ENCODE data around the gene PRKCSH.
"Not testable (repeated sequence)": the region's sequence is repeated elsewhere in the genome, so short reads cannot be mapped to it uniquely, and the experiment has no call there.

PRKCSH gene, protein sequence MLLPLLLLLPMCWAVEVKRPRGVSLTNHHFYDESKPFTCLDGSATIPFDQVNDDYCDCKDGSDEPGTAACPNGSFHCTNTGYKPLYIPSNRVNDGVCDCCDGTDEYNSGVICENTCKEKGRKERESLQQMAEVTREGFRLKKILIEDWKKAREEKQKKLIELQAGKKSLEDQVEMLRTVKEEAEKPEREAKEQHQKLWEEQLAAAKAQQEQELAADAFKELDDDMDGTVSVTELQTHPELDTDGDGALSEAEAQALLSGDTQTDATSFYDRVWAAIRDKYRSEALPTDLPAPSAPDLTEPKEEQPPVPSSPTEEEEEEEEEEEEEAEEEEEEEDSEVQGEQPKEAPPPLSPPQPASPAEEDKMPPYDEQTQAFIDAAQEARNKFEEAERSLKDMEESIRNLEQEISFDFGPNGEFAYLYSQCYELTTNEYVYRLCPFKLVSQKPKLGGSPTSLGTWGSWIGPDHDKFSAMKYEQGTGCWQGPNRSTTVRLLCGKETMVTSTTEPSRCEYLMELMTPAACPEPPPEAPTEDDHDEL

DNA sequence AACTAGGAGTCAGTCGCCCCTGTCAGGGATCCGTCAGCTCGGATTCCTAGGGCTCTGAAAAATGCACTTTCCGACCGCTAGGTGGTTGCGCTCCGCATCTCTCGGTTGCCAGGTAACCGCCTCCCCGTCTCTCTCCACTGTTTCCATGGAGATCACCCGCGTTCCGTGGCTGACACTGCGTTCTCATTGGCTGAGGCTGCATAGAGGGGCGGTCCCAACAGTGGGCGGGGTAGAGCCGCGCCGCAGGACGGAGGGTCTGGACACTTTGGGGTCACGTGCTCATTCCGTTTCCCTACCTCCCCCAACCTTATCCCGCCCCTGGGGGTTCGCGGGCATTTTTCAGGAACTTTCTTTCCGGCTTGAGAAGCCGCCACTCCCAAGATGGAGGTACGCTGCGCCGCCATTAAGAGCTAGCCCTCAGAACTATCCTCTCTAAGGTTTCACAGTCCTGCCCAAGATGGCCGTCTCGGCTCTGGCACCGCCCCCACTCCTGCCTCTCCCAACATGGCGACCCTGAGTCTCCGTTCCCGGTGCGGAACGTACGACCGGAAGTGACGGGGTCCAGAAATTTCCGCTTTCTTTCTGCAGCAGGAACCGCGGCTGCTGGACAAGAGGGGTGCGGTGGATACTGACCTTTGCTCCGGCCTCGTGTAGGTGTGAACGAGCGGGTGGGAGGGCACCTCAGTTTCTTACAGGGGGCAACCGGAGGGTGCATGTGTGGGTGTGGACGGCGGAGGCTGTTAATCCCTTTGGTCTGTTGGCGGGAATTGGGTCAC lies at the start of gene PRKCSH, which contains the start of gene ODAD3:
Gene PRKCSH, plus strand, starts transcription at position 579 of the 776 bp plus-strand sequence. CDS start 483 bp downstream, outside the sequence.
Gene ODAD3, minus strand, starts transcription at position 65 of the 776 bp plus-strand sequence. CDS start 105 bp downstream, outside the sequence.
- in situ Hi-C loops (cut with MboI; ENCODE audit: low sequenced_read_pairs): no loop called here

DNA sequence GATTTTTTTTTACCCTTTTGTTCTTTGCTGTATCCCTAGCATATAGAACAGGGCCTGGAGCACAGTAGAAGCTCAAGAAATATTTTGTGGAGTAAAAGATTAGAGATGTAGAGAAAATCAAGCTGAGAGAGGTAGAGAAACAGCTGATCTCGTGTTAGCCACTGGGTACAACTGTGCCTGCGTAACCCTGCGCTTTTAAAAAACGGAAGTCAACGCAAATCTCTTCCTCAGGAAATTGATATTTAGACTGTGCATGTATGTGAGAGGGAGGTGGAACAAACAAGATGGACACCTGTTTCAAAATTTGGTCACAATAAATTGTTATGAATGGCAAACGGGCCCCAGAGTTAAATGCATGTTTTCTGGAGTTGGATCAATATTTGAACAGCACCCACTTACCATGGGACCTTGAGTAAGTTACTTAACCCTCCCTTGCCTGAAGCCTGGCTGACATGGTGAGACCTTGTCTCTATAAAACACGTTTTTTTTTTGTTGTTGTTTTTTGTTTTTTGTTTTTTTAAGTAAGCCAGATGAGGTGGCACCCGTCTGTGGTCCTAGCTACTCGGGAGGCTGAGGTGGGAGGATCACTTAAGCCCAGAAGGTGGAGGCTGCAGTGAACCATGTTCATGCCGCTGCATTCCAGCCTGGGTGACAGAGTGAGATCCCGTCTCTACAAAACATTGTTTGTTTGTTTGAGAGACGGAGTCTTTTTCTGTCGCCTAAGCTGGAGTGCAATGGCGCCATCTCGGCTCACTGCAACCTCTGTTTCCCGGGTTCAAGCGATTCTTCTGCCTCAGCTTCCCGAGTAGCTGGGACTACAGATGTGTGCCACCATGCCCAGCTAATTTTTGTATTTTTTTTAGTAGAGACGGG lies 48.0 kb upstream of the PRKCSH start:
- in situ Hi-C loops (cut with MboI; ENCODE audit: low sequenced_read_pairs): no loop called here

DNA sequence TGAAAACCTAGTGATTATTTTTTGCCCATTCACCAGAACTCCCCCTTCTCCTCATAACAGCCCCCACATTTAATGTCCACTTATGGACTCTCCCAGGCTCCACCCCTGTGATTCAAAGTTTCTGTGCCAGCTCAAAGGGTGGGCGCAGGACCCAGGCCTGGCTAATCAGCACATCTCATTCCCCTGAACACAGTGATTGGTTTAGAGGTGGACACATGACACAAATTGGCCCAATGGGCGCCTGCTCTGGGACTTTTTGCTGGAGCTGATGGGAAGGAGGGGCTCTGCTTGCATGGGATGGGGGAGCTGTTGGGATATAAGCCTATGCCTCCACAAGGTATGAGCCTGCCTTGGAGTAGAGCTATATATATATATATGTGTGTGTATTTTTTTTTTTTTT lies 45.1 kb upstream of the PRKCSH start:
- in situ Hi-C loops (cut with MboI; ENCODE audit: low sequenced_read_pairs): no loop called here

DNA sequence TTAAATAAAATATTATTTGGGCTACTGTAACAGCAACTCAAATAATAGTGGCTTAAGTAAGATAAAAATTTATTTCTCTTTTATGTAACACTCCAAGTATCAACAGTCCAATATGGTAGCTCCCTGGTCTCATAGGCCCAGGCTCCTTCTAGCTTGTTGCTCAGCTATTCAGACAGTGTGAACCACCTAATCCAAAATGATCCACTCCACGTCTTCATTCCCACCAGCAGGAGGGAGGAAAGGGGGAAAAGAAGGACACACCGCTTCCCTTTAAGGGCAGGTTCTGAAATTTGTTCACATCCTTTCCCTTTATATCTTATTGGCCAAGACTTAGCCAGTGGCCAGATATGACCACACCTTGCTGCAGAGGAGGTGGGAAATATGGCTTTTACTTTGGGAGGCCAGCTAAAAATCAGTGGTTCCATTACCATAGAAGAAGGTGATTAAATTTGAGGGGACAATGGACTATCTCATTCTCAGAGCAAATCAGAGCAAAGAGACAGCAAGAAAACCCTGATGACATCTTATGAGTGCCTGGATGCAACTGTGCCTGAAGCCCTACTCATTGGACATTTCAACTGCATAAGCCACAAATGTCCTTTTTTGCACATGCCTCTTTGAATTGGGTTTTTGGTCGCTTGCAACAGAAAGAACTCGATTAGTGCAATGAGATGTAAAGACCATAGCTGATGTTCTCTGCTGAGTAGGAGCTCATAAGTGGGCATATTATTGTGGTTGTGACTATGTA lies 44.3 kb upstream of the PRKCSH start:
- in situ Hi-C loops (cut with MboI; ENCODE audit: low sequenced_read_pairs): no loop called here

DNA sequence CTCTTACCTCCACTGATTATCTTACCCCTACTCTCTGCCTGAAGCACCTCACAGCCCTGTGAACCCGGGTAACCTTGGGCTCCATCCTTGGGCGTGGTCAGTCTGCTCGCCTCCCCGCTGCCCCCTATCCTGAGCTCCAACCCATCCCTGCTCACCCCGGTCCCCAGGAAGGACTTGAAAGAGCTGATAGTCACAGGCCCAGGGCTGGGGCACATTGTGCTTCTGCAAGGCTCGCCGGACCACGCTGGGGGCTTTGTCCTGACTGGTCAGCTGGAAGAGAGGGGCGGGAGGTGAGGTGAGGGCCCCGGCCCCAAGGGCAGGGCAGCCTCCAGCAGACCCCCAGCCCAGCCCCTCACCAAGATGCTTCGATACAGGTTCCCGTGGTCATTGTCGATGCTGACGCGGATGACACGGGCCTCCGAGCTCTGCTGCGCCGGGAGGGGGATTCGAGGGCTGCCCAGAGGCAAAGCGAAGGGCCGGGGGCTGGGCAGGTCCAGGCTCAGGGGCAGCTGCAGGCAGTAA lies 38.3 kb upstream of the PRKCSH start:
- in situ Hi-C loops (cut with MboI; ENCODE audit: low sequenced_read_pairs): no loop called here

DNA sequence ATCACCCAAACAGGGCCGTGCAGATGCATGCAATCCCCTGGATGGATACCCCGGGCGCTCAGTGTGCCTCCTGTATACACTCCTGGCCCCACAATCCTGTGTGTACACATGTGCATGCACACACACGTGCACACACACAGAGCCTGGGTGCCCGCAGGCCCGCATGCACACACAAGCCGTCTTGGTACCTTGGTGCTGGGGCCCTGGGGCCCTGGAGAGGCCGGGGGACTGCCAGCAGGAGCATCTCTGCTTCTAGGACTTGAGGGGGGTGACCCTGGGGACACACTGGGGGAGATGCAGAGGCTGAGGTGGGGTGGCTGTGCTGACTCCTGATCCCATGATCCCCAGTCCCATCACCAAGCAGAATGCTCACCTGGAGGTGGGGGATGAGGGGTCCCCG lies 35.8 kb upstream of the PRKCSH start:
- in situ Hi-C loops (cut with MboI; ENCODE audit: low sequenced_read_pairs): no loop called here

DNA sequence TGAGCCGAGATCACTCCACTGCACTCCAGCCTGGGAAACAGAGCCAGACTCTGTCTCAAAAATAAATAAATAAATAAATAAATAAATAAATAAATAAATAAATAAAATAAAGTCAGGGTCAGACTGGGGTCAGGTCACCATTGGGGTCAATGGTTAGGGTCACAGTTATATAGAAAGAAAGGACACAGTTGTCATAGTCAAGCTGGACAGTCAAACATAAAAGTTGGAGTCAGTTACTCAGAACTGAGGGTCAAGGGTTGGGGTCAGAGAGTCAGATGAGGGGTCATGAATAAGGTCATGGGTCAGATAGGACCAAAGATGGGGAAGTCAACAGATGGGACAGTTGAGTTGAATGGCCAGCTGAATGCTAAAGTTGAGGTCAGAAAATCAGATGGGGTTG lies 34.6 kb upstream of the PRKCSH start:
- in situ Hi-C loops (cut with MboI; ENCODE audit: low sequenced_read_pairs): no loop called here

DNA sequence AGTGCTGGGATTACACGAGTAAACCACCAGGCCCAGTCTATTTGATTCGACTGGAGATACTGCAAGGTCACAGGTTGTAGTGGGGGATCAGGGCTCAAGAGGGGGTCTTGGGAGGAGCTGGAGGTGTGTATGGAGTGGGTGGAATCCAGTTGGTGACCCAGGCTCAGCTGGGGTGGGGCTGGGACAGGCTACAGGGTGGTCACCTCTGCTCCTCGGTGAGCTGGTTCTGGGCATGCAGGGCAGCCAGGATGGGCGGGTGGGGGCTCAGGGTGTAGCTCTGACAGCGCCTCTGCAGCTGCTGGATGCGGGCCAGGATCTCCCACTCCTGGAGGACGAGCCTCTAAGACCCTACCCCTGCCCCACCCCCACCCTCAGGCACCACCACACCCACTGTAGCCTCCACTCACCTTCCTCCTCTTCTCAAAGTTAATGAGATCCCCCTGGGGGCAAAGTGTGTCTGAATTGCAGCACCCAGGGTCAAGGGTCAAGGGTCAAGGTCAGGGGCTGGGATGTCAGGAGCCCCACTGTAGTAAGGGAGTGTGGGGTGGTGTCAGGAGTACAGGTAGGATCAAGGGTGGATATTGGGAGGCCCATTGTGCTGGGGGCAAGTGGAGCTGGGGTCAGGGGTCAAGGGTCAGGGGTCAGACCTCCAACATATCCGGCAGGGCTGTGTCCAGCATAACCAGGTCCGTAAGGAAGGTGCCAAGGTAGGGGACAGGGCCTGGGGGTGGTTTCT lies 33.5 kb upstream of the PRKCSH start:
- in situ Hi-C loops (cut with MboI; ENCODE audit: low sequenced_read_pairs): no loop called here

DNA sequence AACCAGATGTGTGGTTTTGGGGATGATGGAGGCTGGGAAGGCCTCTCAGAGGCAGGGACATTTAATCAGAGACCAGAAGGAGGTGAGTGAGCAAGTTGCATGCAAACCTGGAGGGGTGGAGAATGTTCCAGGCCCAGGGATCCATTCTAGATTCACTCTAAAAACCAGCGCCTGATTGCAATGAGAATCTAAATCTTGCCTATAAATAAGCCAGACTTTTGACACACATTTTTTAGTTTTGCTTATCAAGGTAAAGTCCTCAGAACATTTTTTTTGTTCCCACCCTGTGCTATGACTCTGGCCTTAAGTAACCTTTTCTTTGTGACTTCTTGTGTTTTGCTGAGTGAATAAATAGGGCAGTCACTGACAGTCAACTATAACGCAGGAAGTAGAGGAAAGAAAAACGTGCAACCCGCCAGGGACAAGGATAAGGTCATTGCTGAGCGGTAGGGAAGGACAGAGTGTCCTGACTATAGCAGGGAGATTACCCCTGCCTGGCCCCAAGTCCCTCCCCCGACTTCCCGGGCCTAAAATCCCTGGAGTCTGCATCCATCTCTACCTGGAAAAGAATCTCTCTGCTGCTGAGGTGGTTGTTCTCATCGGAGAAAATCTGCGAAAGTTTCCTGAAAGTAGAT lies 30.7 kb upstream of the PRKCSH start:
- in situ Hi-C loops (cut with MboI; ENCODE audit: low sequenced_read_pairs): no loop called here

DNA sequence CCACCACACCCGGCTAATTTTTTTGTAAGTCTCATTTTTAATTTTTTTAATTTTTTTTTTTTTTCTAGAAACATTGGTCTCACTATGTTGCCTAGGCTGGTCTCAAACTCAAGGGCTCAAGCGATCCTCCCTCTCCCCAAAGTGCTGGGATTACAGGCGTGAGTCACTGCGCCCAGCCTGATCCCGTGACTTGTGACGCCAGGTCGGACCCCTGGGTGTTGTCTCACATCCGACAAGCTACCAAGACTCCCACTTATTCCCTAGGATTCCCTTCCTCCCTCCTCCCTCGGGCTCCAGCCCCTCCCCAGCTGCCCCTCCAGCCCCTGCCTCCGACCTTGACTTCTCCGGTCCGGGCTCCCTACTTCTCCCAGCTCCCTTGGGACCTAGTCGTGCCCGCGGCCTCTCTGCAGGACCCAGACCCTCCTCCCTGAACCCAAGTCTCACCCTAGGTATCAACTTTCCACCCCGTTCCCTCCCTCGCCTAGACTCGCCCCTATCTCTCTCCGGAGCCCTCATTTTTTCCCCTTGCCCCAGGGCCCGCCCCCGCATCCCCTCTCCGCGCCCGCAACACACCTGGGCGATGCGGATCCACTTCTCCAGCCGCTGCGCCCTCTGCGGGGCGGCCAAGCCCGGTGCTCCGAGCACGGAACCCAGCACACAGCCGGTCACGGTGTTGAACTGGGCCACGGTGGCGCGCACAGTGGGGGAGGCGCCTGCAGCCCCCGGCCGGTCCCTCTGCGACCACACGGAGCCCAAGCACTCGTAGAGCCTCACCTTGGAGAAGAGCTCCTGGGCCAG lies 29.4 kb upstream of the PRKCSH start:
- in situ Hi-C loops (cut with MboI; ENCODE audit: low sequenced_read_pairs): no loop called here

DNA sequence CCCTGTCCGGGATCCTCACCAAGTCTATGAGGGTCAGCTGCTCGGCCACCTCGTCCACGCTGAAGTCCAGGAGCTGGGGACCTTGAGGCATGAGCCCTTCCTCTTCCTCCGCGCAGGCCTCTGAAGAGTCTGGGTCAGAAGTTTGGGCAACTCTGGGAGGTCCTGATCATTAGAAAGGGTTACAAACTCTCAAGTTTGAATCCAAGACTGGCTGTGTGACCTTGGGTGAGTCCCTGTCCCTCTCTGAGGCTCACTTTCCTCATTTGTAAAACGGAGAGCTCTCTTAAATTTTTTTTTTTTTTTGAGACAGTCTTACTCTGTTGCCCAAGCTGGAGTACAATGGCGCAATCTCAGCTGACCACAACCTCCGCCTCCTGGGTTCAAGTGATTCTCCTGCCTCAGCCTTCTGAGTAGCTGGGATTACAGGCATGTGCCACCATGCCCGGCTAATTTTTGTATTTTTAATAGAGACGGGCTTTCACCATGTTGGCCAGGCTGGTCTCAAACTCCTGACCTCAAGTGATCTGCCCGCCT lies 28.7 kb upstream of the PRKCSH start:
- in situ Hi-C loops (cut with MboI; ENCODE audit: low sequenced_read_pairs): not testable (repeated sequence)

DNA sequence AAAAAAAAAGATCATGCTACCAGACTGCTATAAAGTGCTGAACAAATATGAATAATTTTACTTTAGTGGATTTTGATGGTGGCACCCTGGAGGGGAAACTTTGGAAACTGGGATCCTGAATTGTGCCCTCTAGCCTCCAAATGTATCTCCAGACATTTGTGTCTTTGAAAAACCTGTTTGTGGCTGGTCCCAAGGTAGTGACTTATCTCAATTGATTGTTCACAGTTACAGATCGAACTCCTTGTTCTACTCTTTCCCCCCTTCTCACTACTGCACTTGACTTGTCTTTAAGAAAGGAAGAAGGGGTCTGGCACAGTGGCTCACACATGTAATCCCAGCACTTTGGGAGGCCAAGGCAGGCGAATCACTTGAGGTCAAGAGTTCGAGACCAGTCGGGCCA lies 26.8 kb upstream of the PRKCSH start:
- in situ Hi-C loops (cut with MboI; ENCODE audit: low sequenced_read_pairs): no loop called here

DNA sequence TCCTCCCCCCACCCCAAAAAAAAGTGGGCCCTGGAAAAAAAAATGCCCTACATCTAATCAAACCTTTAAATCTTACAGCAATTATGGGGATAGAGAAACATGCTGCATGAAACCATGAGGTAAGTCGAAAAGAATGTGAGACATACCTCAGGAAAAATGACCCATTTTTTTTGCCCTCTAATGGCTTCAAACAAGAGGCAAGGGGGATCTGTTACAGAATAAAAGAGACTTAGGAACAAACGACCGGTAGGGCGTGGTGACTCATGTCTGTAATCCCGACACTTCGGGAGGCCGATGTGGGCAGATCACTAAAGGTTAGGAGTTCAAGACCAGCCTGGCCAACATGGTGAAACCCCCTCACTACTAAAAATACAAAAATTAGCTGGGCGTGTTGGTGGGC lies 24.8 kb upstream of the PRKCSH start:
- in situ Hi-C loops (cut with MboI; ENCODE audit: low sequenced_read_pairs): no loop called here

DNA sequence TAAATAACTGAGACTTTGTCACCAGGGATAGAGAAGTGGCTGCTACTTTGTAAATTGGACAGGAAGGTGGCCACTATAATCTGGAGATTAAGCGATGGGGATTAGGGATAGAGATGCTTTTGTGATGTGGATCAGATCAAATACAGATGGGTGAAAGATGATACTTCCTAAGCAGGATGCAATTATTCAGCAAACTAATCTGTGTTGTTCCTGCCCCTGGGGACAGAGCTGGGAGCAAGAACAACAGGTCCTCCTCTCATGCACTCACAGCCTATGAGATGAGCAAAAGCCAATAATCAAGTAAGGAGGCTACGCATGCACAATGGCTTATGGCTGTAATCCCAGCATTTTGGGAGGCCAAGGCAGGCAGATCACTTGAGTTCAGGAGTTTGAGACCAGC lies 20.9 kb upstream of the PRKCSH start:
- in situ Hi-C loops (cut with MboI; ENCODE audit: low sequenced_read_pairs): no loop called here

DNA sequence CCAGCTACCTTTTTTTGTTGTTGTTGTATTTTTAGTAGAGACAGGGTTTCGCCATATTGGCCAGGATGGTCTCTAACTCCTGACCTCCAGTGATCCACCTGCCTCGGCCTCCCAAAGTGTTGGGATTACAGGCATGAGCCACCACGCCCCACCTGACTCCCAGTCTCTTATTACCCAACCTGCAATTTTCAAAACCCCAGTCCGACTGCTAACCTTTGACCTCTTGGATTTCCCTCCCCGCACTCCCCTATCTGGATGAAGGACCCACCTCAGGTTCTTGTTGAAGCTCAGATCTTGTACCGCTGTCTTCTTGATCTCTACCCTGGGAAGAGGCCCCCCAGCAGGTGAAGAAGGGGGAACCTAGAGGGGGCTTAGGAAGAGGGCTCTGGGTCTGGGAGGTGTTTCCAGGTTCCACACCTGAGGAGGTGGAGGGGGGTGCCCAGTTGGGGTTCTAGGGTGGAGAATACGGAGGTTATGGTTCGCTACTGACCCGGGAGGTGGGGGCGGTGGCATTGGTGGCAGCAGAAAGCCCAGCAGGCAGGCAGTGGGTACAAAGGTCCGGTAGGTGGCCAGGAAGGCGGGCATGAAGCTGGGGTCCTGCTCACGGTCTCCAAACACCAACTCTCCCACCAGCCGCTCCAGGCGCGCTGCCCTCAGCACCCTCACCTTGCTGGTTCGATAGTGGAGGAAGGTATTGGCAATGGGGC lies 18.9 kb upstream of the PRKCSH start:
- in situ Hi-C loops (cut with MboI; ENCODE audit: low sequenced_read_pairs): no loop called here

DNA sequence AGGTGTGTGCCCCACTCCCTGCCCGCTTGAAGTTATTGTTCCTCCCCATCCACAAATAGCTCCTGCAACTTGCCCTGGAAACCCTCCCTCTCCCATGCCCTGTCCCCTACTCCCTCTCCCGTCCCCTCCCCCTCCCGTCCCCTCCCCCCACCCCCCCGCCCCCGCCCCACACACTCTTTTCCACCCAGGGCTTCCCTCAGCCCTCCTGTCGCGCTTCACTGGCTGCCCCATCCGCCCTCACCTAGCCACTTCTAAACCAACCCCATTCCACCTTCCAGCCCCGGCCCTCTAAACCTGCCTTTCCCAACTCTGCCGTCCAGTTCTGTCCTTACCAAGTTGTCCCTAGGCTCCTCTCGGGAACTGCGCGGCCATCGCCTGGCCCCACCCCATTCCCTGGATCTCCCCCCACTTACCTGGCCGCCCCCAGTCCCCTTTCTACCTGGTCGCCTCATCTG lies 17.3 kb upstream of the PRKCSH start:
- in situ Hi-C loops (cut with MboI; ENCODE audit: low sequenced_read_pairs): no loop called here
